Activated CD8-positive, alpha-beta memory T cell treated with anti-CD3 and anti-CD28 coated beads, Interleukin-2, amount 50 U/mL, for 24 hours (primary cell): Measurements from ENCODE around the gene ZNF296.

Source experiments
- DNase-seq: peaks from one replicate; pipeline ENCODE4 v3.0.0-alpha.2; 2020; ENCODE audit errors: extremely low read depth

Gene ZNF296

GRCh38 chr19:45023048-45023447 lies 53.2 kb downstream of the ZNF296 start:
- no peak for DNase-seq

GRCh38 chr19:45021971-45022370 lies 54.3 kb downstream of the ZNF296 start:
- DNase-seq = no peak
